Thoracic aorta (tissue), 2 donors: ENCODE data around the gene DTX3. TPM values are rescaled to one million over a fixed set of nuclear protein-coding genes. Genes with fewer than 3 reads are reported as not detected.
"Not testable (repeated sequence)": the region's sequence is repeated elsewhere in the genome, so short reads cannot be mapped to it uniquely, and the experiment has no call there.

Source experiments
- ATAC-seq: fragments of 150-250 bp; one replicate; pipeline ENCODE4 v1.8.0; 2017; ENCODE audit warnings: low read depth; ENCODE audit not compliant: insufficient number of reproducible peaks, low FRiP score
- DNase-seq: peaks from one replicate; pipeline ENCODE4 v3.0.0-alpha.2; 2020; ENCODE audit warnings: low spot score
- H3K27ac ChIP-seq, 2 donors: fragments of 200-600 bp; sonication (generic); 1 replicate in 1 of 2; 2 replicates in 1 of 2; pipeline ENCODE4 v1.5.1; 2016; ENCODE audit warnings: mild to moderate bottlenecking in 2 of 2, moderate library complexity in 2 of 2
- H3K27me3 ChIP-seq: fragments of 200-600 bp; sonication (generic); replicated peaks from 2 replicates; pipeline ENCODE4 v1.6.0; 2016; ENCODE audit warnings: mild to moderate bottlenecking; ENCODE audit not compliant: insufficient read depth
- H3K36me3 ChIP-seq: fragments of 200-600 bp; sonication (generic); one replicate; pipeline ENCODE4 v1.5.1; 2016
- H3K4me1 ChIP-seq, 2 donors: fragments of 200-600 bp; sonication (generic); 1 replicate in 1 of 2; 2 replicates in 1 of 2; pipeline versions ENCODE4 v1.5.1 to v1.6.0; 2016; ENCODE audit warnings: low read depth in 2 of 2, mild to moderate bottlenecking in 1 of 2; ENCODE audit not compliant: control insufficient read depth in 1 of 2
- H3K4me3 ChIP-seq: fragments of 200-600 bp; sonication (generic); 2 replicates; pipeline ENCODE4 v1.5.1; 2016; ENCODE audit warnings: mild to moderate bottlenecking
- H3K9me3 ChIP-seq: fragments of 200-600 bp; sonication (generic); 2 replicates; pipeline ENCODE4 v1.5.1; 2016
- CTCF ChIP-seq: fragments of 200-600 bp; sonication (generic); IDR thresholded peaks from one replicate; pipeline ENCODE4 v1.5.1; 2019; ENCODE audit warnings: antibody characterized with exemption
- total RNA-seq, 2 donors: library from RNA; depleted of rRNA; stranded (reverse); fragments of >200 nt; gene quantifications; one replicate each; pipeline versions ENCODE4 v1.1.0 to v1.2.3, GENCODE V29; 2016

Gene DTX3
- total RNA-seq, 2 donors from 2014 or later, result 37.9 to 55.1 TPM

GRCh38 chr12:57564178-57564740 lies 40.4 kb upstream of the DTX3 start:
- DNase-seq (no peak), ATAC-seq (no peak)
- Histone ChIP-seq H3K36me3 (no peaks in the 10 kb centered on the region), H3K9me3 (no peaks in the 10 kb centered on the region), H3K27ac (no peak overlapping the region), H3K27me3 (no peaks in the 10 kb centered on the region), H3K4me3 (no peak overlapping the region), H3K4me1 (no peaks in the 10 kb centered on the region)
- TF ChIP-seq CTCF, result no peak

- no peak for TF ChIP-seq CTCF
- no peak for DNase-seq
These were observed 35.8 kb upstream of the DTX3 start for GRCh38 chr12:57568838-57569237.

GRCh38 chr12:57569858-57570257 lies 34.8 kb upstream of the DTX3 start:
- TF ChIP-seq CTCF, result no peak
- no peaks in the 10 kb centered on the region for H3K27me3 ChIP-seq
- ATAC-seq, result no peak
- H3K27ac ChIP-seq, result no peak overlapping the region
- H3K4me1 ChIP-seq, result no peaks in the 10 kb centered on the region
- H3K36me3 ChIP-seq, result no peaks in the 10 kb centered on the region
- no peak overlapping the region for H3K4me3 ChIP-seq
- DNase-seq, result no peak
- H3K9me3 ChIP-seq, result no peaks in the 10 kb centered on the region

More at GRCh38 chr12:57568838-57569237, 35.8 kb upstream of the DTX3 start:
- no peak for ATAC-seq
- Histone ChIP-seq H3K36me3 (no peaks in the 10 kb centered on the region), H3K4me1 (no peaks in the 10 kb centered on the region), H3K9me3 (no peaks in the 10 kb centered on the region), H3K27ac (no peak overlapping the region), H3K27me3 (no peaks in the 10 kb centered on the region), H3K4me3 (no peak overlapping the region)

- H3K4me3 ChIP-seq, H3K27me3 ChIP-seq, H3K27ac ChIP-seq, H3K9me3 ChIP-seq, ATAC-seq, DNase-seq, H3K36me3 ChIP-seq, H3K4me1 ChIP-seq: not testable (repeated sequence)
These were observed 34.2 kb upstream of the DTX3 start for GRCh38 chr12:57570438-57570837.

GRCh38 chr12:57571926-57572762 lies 32.5 kb upstream of the DTX3 start:
- ATAC-seq, result no peak
- no peak for DNase-seq
- Histone ChIP-seq H3K4me3 (no peak overlapping the region), H3K27me3 (no peaks in the 10 kb centered on the region), H3K9me3 (no peaks in the 10 kb centered on the region), H3K36me3 (no peaks in the 10 kb centered on the region), H3K27ac (no peak overlapping the region), H3K4me1 (no peaks in the 10 kb centered on the region)
- no peak for TF ChIP-seq CTCF
